Fibroblast of villous mesenchyme (primary cell): ENCODE measurements around the gene ZNF268. TPM values are rescaled to one million over a fixed set of nuclear protein-coding genes. Genes with fewer than 3 reads are reported as not detected.

ENCODE experiments used
- DNase-seq: peaks from one replicate; pipeline ENCODE4 v3.0.0-alpha.2; 2010; ENCODE audit warnings: low read depth
- H3K4me3 ChIP-seq: 2 replicates; pipeline ENCODE4 v1.5.1; 2011; ENCODE audit warnings: low read depth, mild to moderate bottlenecking, low read length
- CTCF ChIP-seq: IDR thresholded peaks from 2 replicates; pipeline ENCODE4 v1.5.1; 2012; ENCODE audit warnings: low read depth, mild to moderate bottlenecking, low read length; ENCODE audit not compliant: insufficient read depth
- total RNA-seq: library from RNA; depleted of rRNA; stranded (reverse); fragments of >200 nt; gene quantifications from 2 replicates; pipeline ENCODE4 v1.2.3, GENCODE V29; 2012

Gene ZNF268
- total RNA-seq, 1 donor: 23.3 TPM

- DNase-seq: no peak
- no peak overlapping the region for H3K4me3 ChIP-seq
- TF ChIP-seq CTCF: no peak
Measured at GRCh38 chr12:133174901-133175300, 6.4 kb upstream of the ZNF268 start.

GRCh38 chr12:133180669-133181068, 626 bp upstream of the ZNF268 start:
- DNase-seq: no peak
- H3K4me3 ChIP-seq: no peak overlapping the region
- no peak for TF ChIP-seq CTCF

- no peak overlapping the region for H3K4me3 ChIP-seq
- DNase-seq: no peak
Measured at GRCh38 chr12:133190176-133190575, 8.9 kb downstream of the ZNF268 start.

GRCh38 chr12:133192847-133193246, 11.6 kb downstream of the ZNF268 start:
- TF ChIP-seq CTCF: no peak
- DNase-seq: no peak

More at GRCh38 chr12:133190176-133190575, 8.9 kb downstream of the ZNF268 start:
- TF ChIP-seq CTCF: no peak

GRCh38 chr12:133201888-133202287, 20.6 kb downstream of the ZNF268 start:
- no peak overlapping the region for H3K4me3 ChIP-seq
- no peak for TF ChIP-seq CTCF
- no peak for DNase-seq

More at GRCh38 chr12:133192847-133193246, 11.6 kb downstream of the ZNF268 start:
- H3K4me3 ChIP-seq: no peak overlapping the region

GRCh38 chr12:133202493-133203343, 21.4 kb downstream of the ZNF268 start:
- H3K4me3 ChIP-seq: no peak overlapping the region

More at GRCh38 chr12:133202493-133203343, 21.4 kb downstream of the ZNF268 start:
- no peak for TF ChIP-seq CTCF
- DNase-seq: no peak
